Endothelial cell of umbilical vein (primary cell): ENCODE measurements around the gene SSR2.

Experiments
- EZH2 ChIP-seq: IDR thresholded peaks from 2 replicates; pipeline ENCODE4 v1.6.1; 2012; ENCODE audit warnings: borderline replicate concordance, low read depth, mild to moderate bottlenecking, moderate library complexity, low read length, inconsistent platforms; ENCODE audit not compliant: severe bottlenecking
- TF ChIP-seq, protein P1 (sequence below), 2 donors: IDR thresholded peaks; 1 replicate in 1 of 2; 2 replicates in 1 of 2; pipeline ENCODE4 v1.5.1; 2011; ENCODE audit warnings: low read length in 2 of 2, mild to moderate bottlenecking in 2 of 2, moderate library complexity in 2 of 2, control low read depth in 1 of 2, inconsistent platforms in 1 of 2, low read depth in 1 of 2; ENCODE audit not compliant: insufficient read depth in 1 of 2; ENCODE audit errors: extremely low read depth in 1 of 2

DNA sequence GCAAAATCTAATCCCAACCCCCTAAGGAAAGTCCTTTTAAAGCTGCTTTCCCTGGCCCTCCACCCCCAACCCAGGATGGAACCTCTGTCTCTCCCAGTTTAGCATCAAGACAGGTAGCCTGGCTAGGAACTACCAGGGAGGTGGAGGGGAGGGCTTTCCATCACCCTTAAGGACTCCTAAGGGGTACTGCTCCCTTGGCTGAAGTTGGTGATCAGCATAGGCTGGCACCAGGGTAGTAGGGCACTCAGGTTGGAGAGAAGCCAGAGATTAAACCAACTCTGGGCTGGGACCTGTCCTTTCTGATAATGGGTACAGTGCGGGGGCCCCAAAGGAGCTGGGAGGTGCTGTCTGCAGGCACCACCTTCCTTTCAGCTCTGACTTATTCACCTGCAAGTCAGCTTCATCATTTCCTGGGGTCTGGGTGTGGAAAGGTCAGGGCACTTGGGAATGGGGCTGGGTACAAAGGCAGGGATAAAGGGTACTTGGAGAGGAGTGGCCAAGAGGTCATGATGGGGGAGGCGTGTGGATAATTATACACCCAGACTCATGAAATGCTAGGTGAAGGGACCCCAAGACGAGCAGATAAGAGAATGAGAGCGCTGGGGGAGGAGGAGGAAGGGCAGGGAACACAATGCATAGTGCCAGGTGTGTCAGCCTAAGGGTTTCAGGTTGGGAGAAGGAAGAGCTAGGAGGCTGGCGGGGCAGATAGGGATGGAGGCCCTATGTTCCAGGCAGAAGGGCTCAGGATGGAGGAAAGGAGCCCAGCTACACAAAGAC lies 43.6 kb downstream of the SSR2 start:
- TF ChIP-seq EZH2 = no peak
- TF ChIP-seq, protein P1, sequence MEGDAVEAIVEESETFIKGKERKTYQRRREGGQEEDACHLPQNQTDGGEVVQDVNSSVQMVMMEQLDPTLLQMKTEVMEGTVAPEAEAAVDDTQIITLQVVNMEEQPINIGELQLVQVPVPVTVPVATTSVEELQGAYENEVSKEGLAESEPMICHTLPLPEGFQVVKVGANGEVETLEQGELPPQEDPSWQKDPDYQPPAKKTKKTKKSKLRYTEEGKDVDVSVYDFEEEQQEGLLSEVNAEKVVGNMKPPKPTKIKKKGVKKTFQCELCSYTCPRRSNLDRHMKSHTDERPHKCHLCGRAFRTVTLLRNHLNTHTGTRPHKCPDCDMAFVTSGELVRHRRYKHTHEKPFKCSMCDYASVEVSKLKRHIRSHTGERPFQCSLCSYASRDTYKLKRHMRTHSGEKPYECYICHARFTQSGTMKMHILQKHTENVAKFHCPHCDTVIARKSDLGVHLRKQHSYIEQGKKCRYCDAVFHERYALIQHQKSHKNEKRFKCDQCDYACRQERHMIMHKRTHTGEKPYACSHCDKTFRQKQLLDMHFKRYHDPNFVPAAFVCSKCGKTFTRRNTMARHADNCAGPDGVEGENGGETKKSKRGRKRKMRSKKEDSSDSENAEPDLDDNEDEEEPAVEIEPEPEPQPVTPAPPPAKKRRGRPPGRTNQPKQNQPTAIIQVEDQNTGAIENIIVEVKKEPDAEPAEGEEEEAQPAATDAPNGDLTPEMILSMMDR (IDR thresholded peaks at IDR 0.05; ENCODE audit: extremely low read depth in 1 of 2, insufficient read depth in 1 of 2, low read depth in 1 of 2, low read length in 2 of 2) = no peak
